GM18498 (cell line): ENCODE measurements around the gene KCNC1.

Experiments
- ATAC-seq: cut with Tn5 transposase; IDR thresholded peaks from one replicate; pipeline ENCODE4 v1.9.1; 2021; ENCODE audit warnings: mild to moderate bottlenecking, moderate library complexity; ENCODE audit not compliant: unreplicated experiment

Gene KCNC1

GRCh38 chr11:17813391-17814059 is 78.9 kb downstream of the KCNC1 start:
- no peak for ATAC-seq

- ATAC-seq: no peak
Measured at GRCh38 chr11:17814546-17814945, 80.0 kb downstream of the KCNC1 start.

- ATAC-seq: no peak
Measured at GRCh38 chr11:17816232-17816931, 81.8 kb downstream of the KCNC1 start.

- no peak for ATAC-seq
Measured at GRCh38 chr11:17821648-17822400, 87.2 kb downstream of the KCNC1 start.

GRCh38 chr11:17822401-17822781 is 87.8 kb downstream of the KCNC1 start:
- no peak for ATAC-seq

GRCh38 chr11:17827006-17827405 is 92.4 kb downstream of the KCNC1 start:
- no peak for ATAC-seq

- ATAC-seq: no peak
Measured at GRCh38 chr11:17828311-17828751, 93.8 kb downstream of the KCNC1 start.

GRCh38 chr11:17831228-17831627 is 96.6 kb downstream of the KCNC1 start:
- ATAC-seq: no peak

GRCh38 chr11:17831883-17832282 is 97.3 kb downstream of the KCNC1 start:
- no peak for ATAC-seq
